Lung microvascular endothelial cell (primary cell): ENCODE results near the gene TSPAN1. TPM values are rescaled to one million over a fixed set of nuclear protein-coding genes. Genes with fewer than 3 reads are reported as not detected.

Source experiments
- DNase-seq, 2 donors: peaks; one replicate each; pipeline versions ENCODE4 v3.0.0 to v3.0.0-alpha.2; 2010; ENCODE audit warnings: low read depth in 2 of 2
- total RNA-seq: library from RNA; depleted of rRNA; stranded (reverse); fragments of >200 nt; gene quantifications from 2 replicates; pipeline ENCODE4 v1.2.1, GENCODE V29; 2014

The TSPAN1 gene
- total RNA-seq = 0.22 TPM in 1 of 2 replicates, not detected in the other

- DNase-seq = no peak
Observed at GRCh38 chr1:46174448-46175231, at the start of gene TSPAN1. Gene TSPAN1 (plus strand): TSS chr1:46175087. CDS start chr1:46181108, 6,021 bp downstream.

- no peak for DNase-seq
Observed at GRCh38 chr1:46128344-46128743, 46.5 kb upstream of the TSPAN1 start.

GRCh38 chr1:46130121-46130520 lies 44.8 kb upstream of the TSPAN1 start:
- DNase-seq = peak; percentile 15 to 28

GRCh38 chr1:46130606-46131005 lies 44.3 kb upstream of the TSPAN1 start:
- peak in 1 of 2 donors; percentile 4 for DNase-seq

GRCh38 chr1:46131093-46131492 lies 43.8 kb upstream of the TSPAN1 start:
- DNase-seq = peak in 1 of 2 donors; percentile 28

- peak; percentile 41 to 52 for DNase-seq
Observed at GRCh38 chr1:46131712-46132528, 43.0 kb upstream of the TSPAN1 start.

- peak; percentile 98 to 100 for DNase-seq
Observed at GRCh38 chr1:46132529-46133180, 42.2 kb upstream of the TSPAN1 start, which contains the start of gene PIK3R3. Gene PIK3R3 (minus strand): TSS chr1:46132629. CDS start chr1:46131952, 677 bp downstream.

- DNase-seq = no peak
Observed at GRCh38 chr1:46133181-46133658, 41.7 kb upstream of the TSPAN1 start.

- peak; percentile 18 to 36 for DNase-seq
Observed at GRCh38 chr1:46133781-46134350, 41.0 kb upstream of the TSPAN1 start.

GRCh38 chr1:46134660-46135331 lies 40.1 kb upstream of the TSPAN1 start:
- peak; percentile 35 to 58 for DNase-seq

- no peak for DNase-seq
Observed at GRCh38 chr1:46136711-46137110, 38.2 kb upstream of the TSPAN1 start.

- peak; percentile 68 to 80 for DNase-seq
Observed at GRCh38 chr1:46137916-46138315, 37.0 kb upstream of the TSPAN1 start.

- DNase-seq = no peak
Observed at GRCh38 chr1:46148318-46148717, 26.6 kb upstream of the TSPAN1 start.

GRCh38 chr1:46150085-46150484 lies 24.8 kb upstream of the TSPAN1 start:
- DNase-seq = peak; percentile 69 to 86

- DNase-seq = no peak
Observed at GRCh38 chr1:46152016-46152415, 22.9 kb upstream of the TSPAN1 start.

- DNase-seq = no peak
Observed at GRCh38 chr1:46153228-46153627, 21.7 kb upstream of the TSPAN1 start.

GRCh38 chr1:46153732-46154131 lies 21.2 kb upstream of the TSPAN1 start:
- no peak for DNase-seq

GRCh38 chr1:46157916-46158311 lies 17.0 kb upstream of the TSPAN1 start:
- DNase-seq = no peak

- DNase-seq = no peak
Observed at GRCh38 chr1:46158312-46159281, 16.3 kb upstream of the TSPAN1 start.

- no peak for DNase-seq
Observed at GRCh38 chr1:46159516-46159915, 15.4 kb upstream of the TSPAN1 start.
